Choroid plexus epithelial cell (primary cell): ENCODE results near the gene CHIC1.
"Not testable (repeated sequence)": the region's sequence is repeated elsewhere in the genome, so short reads cannot be mapped to it uniquely, and the experiment has no call there.

Source experiments
- DNase-seq: peaks from one replicate; pipeline ENCODE4 v3.0.0-alpha.2; 2010; ENCODE audit warnings: low read depth
- H3K4me3 ChIP-seq: 2 replicates; pipeline ENCODE4 v1.5.1; 2011; ENCODE audit warnings: low read depth, mild to moderate bottlenecking, control low read depth, low read length, moderate library complexity
- TF ChIP-seq, protein P1 (sequence below): conservative IDR thresholded peaks from 2 replicates; pipeline ENCODE4 v1.5.1; 2011; ENCODE audit warnings: low read depth, mild to moderate bottlenecking, control low read depth, inconsistent platforms, low read length, moderate library complexity

Gene CHIC1

DNA sequence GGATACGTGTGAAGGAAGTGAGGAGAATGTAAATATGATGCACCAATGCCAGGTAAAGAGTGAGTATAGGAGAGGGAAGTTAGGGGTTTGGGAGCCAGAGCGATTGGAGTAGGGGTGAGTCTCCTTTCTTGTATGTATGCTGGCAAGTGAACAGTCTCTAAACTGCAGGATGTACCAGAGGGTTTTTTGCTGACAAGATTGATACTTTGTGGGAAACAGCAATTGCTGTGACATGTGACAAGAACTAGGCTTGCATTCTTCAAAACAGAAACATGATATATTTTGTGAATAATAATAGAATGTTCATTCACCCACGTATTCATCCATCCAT lies 706 bp downstream of the CHIC1 start:
- H3K4me3 ChIP-seq = peak overlapping the region; percentile 72
- DNase-seq = peak; percentile 21
- TF ChIP-seq, protein P1, sequence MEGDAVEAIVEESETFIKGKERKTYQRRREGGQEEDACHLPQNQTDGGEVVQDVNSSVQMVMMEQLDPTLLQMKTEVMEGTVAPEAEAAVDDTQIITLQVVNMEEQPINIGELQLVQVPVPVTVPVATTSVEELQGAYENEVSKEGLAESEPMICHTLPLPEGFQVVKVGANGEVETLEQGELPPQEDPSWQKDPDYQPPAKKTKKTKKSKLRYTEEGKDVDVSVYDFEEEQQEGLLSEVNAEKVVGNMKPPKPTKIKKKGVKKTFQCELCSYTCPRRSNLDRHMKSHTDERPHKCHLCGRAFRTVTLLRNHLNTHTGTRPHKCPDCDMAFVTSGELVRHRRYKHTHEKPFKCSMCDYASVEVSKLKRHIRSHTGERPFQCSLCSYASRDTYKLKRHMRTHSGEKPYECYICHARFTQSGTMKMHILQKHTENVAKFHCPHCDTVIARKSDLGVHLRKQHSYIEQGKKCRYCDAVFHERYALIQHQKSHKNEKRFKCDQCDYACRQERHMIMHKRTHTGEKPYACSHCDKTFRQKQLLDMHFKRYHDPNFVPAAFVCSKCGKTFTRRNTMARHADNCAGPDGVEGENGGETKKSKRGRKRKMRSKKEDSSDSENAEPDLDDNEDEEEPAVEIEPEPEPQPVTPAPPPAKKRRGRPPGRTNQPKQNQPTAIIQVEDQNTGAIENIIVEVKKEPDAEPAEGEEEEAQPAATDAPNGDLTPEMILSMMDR = no peak

DNA sequence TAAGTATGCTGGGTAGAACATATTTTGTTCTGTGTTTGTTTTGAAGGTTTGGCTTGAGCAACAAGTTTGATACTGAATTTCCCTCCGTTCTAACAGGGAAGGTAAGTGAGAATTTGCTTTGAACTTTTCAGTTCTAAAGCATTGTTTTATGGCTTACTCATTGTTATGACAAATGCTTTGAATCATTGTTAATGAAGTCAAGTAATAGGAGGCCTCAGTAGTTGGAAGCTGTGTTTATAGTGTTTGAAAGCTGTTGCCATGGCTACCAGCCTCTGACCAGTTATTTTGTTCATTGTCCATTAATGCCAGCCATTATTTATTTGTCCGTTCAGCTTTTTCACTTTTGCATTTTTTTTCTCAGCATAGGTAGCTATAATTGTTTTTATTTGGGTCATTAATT lies 14.4 kb downstream of the CHIC1 start:
- TF ChIP-seq, protein P1 = no peak
- no peak overlapping the region for H3K4me3 ChIP-seq
- DNase-seq = peak; percentile 78

DNA sequence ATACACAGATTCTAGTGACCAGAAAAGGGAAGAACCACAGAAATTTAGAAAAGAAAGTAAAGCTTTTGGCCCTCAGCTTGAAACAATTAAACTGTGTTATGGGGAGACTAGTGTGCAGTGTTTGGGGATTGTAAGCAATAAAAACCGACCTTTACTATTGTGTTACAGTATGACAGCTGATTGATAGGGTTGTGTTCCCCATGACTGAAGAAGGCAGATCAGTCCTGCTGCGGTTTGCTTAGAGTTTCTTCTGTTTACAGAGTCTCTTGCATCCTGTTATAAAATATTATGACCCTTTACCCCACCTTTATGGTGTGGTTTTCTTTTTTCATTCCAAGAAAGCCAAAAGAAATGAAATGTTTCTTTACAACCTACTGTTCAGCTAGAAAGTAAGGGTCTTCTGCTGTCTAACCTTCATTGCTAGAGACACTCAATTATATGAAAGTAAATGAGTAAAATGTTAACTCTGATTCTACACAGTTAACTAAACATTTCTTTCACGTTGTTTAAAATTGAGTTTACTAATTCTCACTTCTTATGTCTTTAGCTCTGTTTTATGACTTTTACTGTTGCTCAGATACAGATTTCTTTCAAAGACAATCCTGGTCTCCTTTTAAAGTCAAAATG lies 18.1 kb downstream of the CHIC1 start:
- no peak overlapping the region for H3K4me3 ChIP-seq
- TF ChIP-seq, protein P1 = no peak
- peak; percentile 10 for DNase-seq

DNA sequence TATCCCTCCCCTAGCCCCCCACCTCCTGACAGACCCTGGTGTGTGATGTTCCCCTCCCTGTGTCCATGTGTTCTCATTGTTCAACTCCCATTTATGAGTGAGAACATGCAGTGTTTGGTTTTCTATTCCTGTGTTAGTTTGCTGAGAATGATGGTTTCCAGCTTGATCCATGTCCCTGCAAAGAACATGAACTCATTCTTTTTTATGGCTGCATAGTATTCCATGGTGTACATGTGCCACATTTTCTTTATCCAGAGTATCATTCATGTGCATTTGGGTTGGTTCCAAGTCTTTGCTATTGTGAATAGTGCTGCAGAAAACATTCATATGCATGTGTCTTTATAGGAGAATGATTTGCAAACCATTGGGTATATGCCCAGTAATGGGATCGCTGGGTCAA lies 34.8 kb downstream of the CHIC1 start:
- DNase-seq, H3K4me3 ChIP-seq: not testable (repeated sequence)

DNA sequence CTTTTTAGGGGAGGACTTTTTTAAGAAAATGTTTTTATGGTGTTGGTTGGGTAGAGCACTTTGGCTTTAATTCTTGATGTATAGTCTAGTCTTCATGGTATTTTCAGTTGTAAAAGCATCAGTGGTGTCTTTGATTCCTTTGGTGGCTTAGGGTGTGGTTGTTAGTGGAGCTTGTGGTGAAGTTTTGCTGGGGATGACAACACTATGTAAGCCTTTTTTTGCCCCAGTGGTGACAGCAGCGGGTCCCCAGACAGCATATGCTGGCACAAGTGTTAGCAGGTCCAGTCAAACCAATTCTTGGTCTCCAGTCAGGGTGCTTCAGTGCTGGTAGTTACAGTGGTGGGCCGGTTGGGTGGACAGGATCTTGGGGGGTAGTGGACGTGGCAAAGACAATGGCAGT lies 52.0 kb downstream of the CHIC1 start:
- DNase-seq = no peak

DNA sequence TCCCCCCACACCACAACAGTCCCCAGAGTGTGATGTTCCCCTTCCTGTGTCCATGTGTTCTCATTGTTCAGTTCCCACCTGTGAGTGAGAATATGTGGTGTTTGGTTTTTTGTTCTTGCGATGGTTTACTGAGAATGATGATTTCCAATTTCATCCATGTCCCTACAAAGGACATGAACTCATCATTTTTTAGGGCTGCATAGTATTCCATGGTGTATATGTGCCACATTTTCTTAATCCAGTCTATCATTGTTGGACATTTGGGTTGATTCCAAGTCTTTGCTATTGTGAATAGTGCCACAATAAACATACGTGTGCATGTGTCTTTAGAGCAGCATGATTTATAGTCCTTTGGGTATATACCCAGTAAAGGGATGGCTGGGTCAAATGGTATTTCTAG lies 78.7 kb downstream of the CHIC1 start:
- not testable (repeated sequence) for DNase-seq, H3K4me3 ChIP-seq

More for the DNA sequence above, 52.0 kb downstream of the CHIC1 start:
- H3K4me3 ChIP-seq = no peak overlapping the region
- TF ChIP-seq, protein P1 = no peak

DNA sequence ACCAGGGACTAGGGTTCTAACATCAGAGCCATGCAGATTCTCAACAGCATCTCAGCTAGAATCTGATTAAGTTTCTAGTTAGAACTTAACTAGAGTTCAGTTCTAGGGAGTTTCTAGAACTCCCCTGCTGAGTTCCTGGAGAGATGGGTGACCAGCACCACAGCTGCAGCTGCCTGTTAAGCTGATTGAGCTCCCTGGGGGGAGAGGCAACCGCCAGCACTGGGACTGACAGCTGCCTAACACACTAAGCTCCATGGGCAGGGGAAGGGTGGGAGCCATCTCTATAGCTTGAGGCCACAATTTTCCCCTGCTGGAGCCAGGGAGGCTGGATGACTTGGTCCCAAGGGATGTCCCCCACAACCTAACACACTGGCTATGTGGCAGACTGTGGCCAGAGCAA lies 84.2 kb downstream of the CHIC1 start:
- no peak for DNase-seq
- no peak overlapping the region for H3K4me3 ChIP-seq
- TF ChIP-seq, protein P1 = no peak

DNA sequence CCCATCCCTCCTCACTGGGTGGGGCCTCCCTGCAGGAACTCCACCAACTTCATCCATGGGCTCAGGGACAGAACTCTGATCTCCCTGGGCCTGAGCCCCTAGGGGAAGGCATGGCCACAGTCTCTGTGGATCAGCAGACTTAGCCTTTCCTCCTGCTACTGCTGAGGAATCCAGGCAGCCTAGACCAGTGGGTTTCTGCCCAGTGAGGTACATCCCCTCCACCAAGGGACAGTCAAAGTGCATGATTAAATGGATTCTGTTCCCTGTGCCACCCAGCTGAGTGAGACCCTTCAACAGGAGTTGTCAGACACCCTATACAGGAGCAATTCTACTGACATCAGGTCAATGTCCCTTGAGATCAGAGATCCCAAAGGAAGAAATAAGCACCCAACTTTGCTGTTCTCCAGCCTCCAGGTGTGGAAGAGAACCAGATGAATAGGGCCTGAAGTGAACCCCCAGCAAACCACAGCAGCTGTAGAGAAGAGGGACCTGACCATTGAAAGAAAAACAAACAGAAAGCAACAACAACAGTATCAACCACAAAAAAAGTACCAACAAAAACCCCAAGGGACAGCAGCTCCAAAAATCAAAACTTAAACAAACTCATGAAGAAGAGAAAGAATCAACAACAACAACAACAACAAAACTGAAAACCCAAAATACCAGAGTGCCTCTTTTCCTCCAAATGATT lies 84.8 kb downstream of the CHIC1 start:
- DNase-seq = no peak
- H3K4me3 ChIP-seq = no peak overlapping the region
- TF ChIP-seq, protein P1 = no peak

DNA sequence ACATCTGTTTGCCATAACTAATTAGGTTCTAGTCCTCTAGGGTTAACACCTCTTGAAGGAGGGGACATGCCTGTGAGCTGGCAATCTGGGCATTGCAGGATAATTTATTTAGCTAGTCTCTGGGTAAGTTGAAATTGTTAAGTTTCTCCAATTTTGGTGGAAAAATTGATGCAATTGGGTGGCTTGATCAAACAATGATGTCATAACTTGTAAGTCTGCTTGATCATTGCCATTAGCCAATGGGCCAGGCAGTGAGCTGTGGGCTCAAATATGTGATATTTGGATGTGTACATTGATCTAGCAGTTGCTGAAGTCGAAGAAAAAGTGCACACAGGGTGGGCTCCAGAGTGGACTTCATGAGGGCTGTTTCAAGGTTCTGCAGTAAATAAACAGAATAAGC lies 98.3 kb downstream of the CHIC1 start:
- not testable (repeated sequence) for H3K4me3 ChIP-seq, DNase-seq
